ENCODE measurements around the gene HSPBAP1.

The HSPBAP1 gene

GRCh38 chr3:122690096-122690495 lies 103.5 kb downstream of the HSPBAP1 start:
- in situ Hi-C loops (cut with MboI; ENCODE audit: low sequenced_read_pairs), result no loop called here

Data from HL-60/S4 treated with retinoic acid at 250 ng/mL for 4 days and 3 days (cell line).